Measurements from ENCODE around the gene RNF150.

- no peak for TF ChIP-seq ATF3 (IDR thresholded peaks at IDR 0.05; ENCODE audit: insufficient read depth, low read depth, low read length)
- no peak for TF ChIP-seq KDM1A (IDR thresholded peaks at IDR 0.05; ENCODE audit: borderline replicate concordance, low read length)
- TF ChIP-seq CTCF (IDR thresholded peaks at IDR 0.05; ENCODE audit: control extremely low read depth in 1 of 3, insufficient read depth in 1 of 3, low read depth in 1 of 3, low read length in 3 of 3) = no peak
- no peak for TF ChIP-seq MAFK (IDR thresholded peaks at IDR 0.05; ENCODE audit: low read depth, low read length)
- TF ChIP-seq RFX5 (IDR thresholded peaks at IDR 0.05; ENCODE audit: borderline replicate concordance, low read depth, low read length) = no peak
- no peak for TF ChIP-seq RXRA (IDR thresholded peaks at IDR 0.05; ENCODE audit: insufficient read depth, low read depth, low read length)
- TF ChIP-seq KDM5A (IDR thresholded peaks at IDR 0.05; ENCODE audit: low read length) = no peak
- no peak for TF ChIP-seq POLR2A (IDR thresholded peaks at IDR 0.05; ENCODE audit: control extremely low read depth in 1 of 2, low read depth in 2 of 2, low read length in 2 of 2)
- no peak for TF ChIP-seq CHD2 (IDR thresholded peaks at IDR 0.05; ENCODE audit: low read length)
Observed at GRCh38 chr4:140937866-140938265, 195.4 kb downstream of the RNF150 start.

All from H1 (cell line).